ENCODE measurements around the gene NIPBL.

NIPBL gene

DNA sequence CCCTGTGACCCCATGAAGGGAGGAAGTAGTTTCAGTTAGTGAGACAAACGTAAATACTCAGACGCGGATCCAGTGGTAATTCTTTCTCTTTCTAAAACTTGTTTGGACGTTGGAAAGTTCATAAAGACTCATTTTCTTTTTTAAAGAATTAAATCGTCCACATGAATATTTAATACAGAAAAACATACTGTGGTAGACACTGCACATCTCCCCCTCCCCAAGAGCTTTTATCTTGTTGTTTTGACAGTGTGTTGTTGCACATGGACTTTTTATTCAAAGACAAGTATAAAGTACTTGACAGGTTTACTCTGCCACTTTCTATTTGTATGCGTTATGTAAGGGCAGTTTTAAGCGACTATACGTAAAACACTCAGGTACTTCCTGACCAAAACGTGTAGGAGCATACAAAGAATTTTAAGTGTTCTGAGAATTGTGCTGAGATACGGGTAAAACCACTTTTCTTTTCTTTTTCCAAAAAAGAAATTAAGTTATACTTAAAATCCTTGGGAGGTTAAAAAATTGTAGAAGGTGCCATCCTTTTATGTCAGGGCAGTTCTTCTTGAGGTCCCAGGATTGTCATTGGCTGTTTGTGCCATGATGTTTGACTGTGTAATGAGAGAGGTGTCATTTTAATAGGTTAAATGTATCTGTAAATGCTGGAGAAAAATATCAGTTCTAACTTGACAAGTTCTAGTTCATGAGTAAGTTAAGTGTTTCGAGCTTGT, 1.3 kb downstream of the NIPBL start:
- Histone ChIP-seq H3K4me3 (ENCODE audit: low read depth, low read length) (peak overlapping the region; percentile 76), H3K27me3 (ENCODE audit: insufficient read depth, low read depth, severe bottlenecking) (no peaks in the 10 kb centered on the region), H3K27ac (peak overlapping the region; percentile 97), H3K9me3 (ENCODE audit: severe bottlenecking) (no peaks in the 10 kb centered on the region), H3K36me3 (peaks cover 9% of the 10 kb centered on the region; the same call in 1 of the 2 replicates)
- TF ChIP-seq, protein P1, sequence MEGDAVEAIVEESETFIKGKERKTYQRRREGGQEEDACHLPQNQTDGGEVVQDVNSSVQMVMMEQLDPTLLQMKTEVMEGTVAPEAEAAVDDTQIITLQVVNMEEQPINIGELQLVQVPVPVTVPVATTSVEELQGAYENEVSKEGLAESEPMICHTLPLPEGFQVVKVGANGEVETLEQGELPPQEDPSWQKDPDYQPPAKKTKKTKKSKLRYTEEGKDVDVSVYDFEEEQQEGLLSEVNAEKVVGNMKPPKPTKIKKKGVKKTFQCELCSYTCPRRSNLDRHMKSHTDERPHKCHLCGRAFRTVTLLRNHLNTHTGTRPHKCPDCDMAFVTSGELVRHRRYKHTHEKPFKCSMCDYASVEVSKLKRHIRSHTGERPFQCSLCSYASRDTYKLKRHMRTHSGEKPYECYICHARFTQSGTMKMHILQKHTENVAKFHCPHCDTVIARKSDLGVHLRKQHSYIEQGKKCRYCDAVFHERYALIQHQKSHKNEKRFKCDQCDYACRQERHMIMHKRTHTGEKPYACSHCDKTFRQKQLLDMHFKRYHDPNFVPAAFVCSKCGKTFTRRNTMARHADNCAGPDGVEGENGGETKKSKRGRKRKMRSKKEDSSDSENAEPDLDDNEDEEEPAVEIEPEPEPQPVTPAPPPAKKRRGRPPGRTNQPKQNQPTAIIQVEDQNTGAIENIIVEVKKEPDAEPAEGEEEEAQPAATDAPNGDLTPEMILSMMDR (IDR thresholded peaks at IDR 0.05; ENCODE audit: low read depth, low read length) = no peak
- DNase-seq = no peak

DNA sequence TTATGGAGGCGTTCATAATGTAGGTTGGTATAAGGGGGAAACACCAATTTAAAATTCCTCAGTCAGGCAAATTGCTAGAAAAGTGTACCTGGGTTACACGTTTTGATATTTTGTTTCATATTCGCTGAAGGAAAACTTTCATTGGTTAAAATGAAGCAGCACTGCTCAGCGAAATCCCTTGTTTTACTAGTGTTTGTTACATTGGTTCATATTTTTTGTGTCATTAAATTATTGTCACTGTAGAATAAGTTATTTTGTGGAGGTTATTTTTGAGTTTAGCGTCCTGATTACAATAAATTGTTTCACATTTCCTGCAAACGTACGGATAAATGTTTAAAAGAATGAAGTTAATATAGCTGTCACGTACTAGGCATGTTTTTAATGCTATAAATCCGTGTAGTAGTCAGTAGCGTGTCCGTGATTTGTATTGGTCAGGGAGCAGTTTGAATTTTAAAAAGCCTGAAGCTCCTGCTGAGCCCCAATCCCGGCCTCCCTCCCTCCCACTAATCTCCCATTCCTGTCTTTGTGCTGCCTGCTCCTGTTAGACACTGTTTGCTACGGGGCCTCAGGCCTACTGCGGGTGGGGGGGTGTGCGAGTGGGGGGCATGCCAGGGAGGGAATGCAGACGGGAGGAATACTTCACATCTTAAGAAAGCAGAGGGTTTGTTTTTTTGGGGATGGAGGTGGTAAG, 2.0 kb downstream of the NIPBL start:
- Histone ChIP-seq H3K4me3 (ENCODE audit: low read depth, low read length) (peak overlapping the region; percentile 76), H3K27me3 (ENCODE audit: insufficient read depth, low read depth, severe bottlenecking) (no peaks in the 10 kb centered on the region), H3K27ac (peak overlapping the region; percentile 97), H3K36me3 (peaks cover 9% of the 10 kb centered on the region; the same call in 1 of the 2 replicates), H3K9me3 (ENCODE audit: severe bottlenecking) (no peaks in the 10 kb centered on the region)
- peak; percentile 83 for DNase-seq
- TF ChIP-seq, protein P1 (IDR thresholded peaks at IDR 0.05; ENCODE audit: low read depth, low read length) = no peak

DNA sequence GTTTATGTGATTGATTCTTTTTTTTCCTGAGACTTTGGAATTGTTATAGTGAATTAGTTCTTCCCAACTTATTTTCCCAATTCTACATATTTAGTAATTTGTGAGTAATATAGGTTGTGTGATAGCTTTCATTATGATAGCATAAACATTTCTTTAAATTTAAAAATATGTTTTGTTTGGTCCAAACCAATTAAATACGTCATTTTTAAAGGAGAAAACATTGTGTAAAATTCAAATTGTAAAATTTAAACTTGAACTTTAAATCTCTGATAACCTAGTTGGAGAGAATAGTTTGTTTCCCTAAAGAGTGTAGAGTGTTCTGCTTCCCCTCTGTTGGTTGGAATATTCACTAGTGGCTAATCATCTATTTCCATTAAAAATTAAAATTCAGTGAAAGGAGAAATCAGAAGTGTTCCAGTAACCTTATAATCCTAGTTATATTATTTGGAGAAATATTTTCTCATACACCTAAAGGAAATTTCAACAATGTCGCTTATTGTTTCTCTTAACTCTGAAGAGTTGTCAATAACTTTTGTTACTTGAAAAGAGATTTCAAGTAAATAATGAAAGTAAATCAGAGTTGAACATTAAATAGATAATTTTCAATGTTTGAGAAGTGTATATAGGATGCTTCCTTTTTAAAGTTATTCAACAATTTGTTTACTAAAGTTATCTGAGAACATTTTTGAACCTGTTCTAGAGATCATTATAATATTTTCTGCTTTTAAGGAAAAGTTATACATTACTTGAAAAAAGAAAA, 2.9 kb downstream of the NIPBL start:
- H3K27ac ChIP-seq = peak overlapping the region; percentile 97
- no peak for DNase-seq
- H3K9me3 ChIP-seq (ENCODE audit: severe bottlenecking) = no peaks in the 10 kb centered on the region
- peak overlapping the region; percentile 76 for H3K4me3 ChIP-seq (ENCODE audit: low read depth, low read length)
- TF ChIP-seq, protein P1 (IDR thresholded peaks at IDR 0.05; ENCODE audit: low read depth, low read length) = no peak
- no peaks in the 10 kb centered on the region for H3K27me3 ChIP-seq (ENCODE audit: insufficient read depth, low read depth, severe bottlenecking)
- peaks cover 9% of the 10 kb centered on the region; the same call in 1 of the 2 replicates for H3K36me3 ChIP-seq

DNA sequence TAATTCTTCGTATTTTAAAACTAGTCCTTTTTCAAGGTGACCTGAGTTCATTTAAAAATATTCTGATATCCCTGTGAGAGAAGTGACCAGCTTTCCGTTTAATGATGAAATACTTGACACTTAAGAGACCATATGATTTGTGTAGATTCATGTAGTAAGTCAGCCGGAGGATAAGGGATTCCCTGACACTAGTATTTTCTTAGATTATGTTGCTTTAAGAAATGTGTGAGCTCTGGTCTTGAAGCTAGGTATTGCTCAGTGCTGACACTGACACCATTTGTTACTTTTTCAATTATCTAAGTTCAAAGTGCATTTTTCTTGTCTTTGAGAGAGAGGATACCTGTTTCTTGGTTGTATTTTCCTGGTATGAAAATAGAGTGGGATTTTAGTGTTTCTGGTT, 4.2 kb downstream of the NIPBL start:
- Histone ChIP-seq H3K27me3 (ENCODE audit: insufficient read depth, low read depth, severe bottlenecking) (no peaks in the 10 kb centered on the region), H3K4me3 (ENCODE audit: low read depth, low read length) (no peak overlapping the region), H3K36me3 (peaks cover 11% of the 10 kb centered on the region), H3K9me3 (ENCODE audit: severe bottlenecking) (no peaks in the 10 kb centered on the region), H3K27ac (no peak overlapping the region)
- no peak for DNase-seq
- TF ChIP-seq, protein P1 (IDR thresholded peaks at IDR 0.05; ENCODE audit: low read depth, low read length) = no peak

DNA sequence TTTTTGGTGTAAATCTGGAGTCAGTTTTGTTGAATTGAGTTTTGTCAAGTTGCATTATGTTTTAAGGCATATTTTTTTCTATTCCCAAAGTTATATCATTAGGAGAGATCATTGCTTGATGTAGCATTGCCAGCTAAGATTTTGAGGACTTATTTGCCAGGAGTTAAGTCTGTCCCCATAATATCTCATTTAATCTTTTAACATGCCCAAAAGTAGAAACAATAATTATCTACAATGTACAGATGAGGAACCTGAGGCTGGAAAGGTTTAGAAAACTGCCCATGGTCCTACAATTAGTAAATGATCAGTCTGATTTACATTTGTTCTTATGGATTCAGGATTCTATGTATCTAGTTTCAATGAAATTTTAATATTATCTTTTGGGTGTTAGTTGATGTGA, 4.7 kb downstream of the NIPBL start:
- H3K9me3 ChIP-seq (ENCODE audit: severe bottlenecking) = no peaks in the 10 kb centered on the region
- no peak overlapping the region for H3K27ac ChIP-seq
- H3K36me3 ChIP-seq = peaks cover 12% of the 10 kb centered on the region
- no peak overlapping the region for H3K4me3 ChIP-seq (ENCODE audit: low read depth, low read length)
- TF ChIP-seq, protein P1 (IDR thresholded peaks at IDR 0.05; ENCODE audit: low read depth, low read length) = no peak
- no peak for DNase-seq
- H3K27me3 ChIP-seq (ENCODE audit: insufficient read depth, low read depth, severe bottlenecking) = no peaks in the 10 kb centered on the region

Data from WERI-Rb-1 (cell line).